ENCODE measurements around the gene NEDD4L.

DNA sequence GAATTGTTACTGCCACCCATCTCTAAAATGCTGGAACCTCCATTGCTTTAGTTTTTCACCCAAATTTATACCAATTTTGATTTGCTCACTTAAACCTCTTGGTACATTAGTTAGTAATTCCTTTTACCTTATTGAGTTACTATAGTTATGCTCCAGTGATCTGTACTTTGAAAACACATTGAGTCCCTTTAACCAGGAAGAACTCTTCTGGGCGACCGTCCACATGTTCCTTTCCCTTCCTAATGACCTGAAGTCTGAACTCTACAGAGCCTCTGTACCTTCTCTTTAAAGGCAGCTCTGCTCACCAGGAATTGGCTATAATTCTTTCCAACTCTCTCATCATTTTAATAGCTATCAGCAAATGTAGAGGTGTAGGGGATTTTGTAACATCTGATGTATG lies 290.0 kb downstream of the NEDD4L start:
- no peak for TF ChIP-seq GLIS3 (CRISPR knock-in tag; IDR thresholded peaks at IDR 0.05)
- TF ChIP-seq PATZ1 (CRISPR knock-in tag; IDR thresholded peaks at IDR 0.05; ENCODE audit: borderline replicate concordance) = no peak
- TF ChIP-seq ARNTL (CRISPR knock-in tag; IDR thresholded peaks at IDR 0.05; ENCODE audit: borderline replicate concordance, low read depth) = no peak
- no peak for TF ChIP-seq ISL1 (CRISPR knock-in tag; IDR thresholded peaks at IDR 0.05)
- no peak for TF ChIP-seq PPARA (CRISPR knock-in tag; IDR thresholded peaks at IDR 0.05; ENCODE audit: borderline replicate concordance)
- TF ChIP-seq RARB (CRISPR knock-in tag; IDR thresholded peaks at IDR 0.05) = no peak
- TF ChIP-seq TCF4 (CRISPR knock-in tag; IDR thresholded peaks at IDR 0.05; ENCODE audit: borderline replicate concordance) = no peak
- no peak for TF ChIP-seq ZC3H10 (CRISPR knock-in tag; IDR thresholded peaks at IDR 0.05)
- TF ChIP-seq ZFP30 (CRISPR knock-in tag; IDR thresholded peaks at IDR 0.05) = no peak
- TF ChIP-seq SNAI2 (CRISPR knock-in tag; IDR thresholded peaks at IDR 0.05) = no peak
